CD14-positive monocyte (primary cell): ENCODE results near the gene TTYH3. TPM values are rescaled to one million over a fixed set of nuclear protein-coding genes. Genes with fewer than 3 reads are reported as not detected.

Source experiments
- DNase-seq, 3 donors: peaks; one replicate each; pipeline ENCODE4 v3.0.0-alpha.2; 2011 to 2022
- H2AFZ ChIP-seq: 2 replicates; pipeline ENCODE4 v1.6.0; 2012; ENCODE audit warnings: mild to moderate bottlenecking, low read depth, low read length, inconsistent platforms; ENCODE audit not compliant: insufficient read depth, poor library complexity, severe bottlenecking
- H3K27ac ChIP-seq, 2 donors: 1 replicate in 1 of 2; 2 replicates in 1 of 2; pipeline ENCODE4 v1.5.1; 2012 to 2013; ENCODE audit warnings: low read length in 2 of 2, control low read depth in 1 of 2, inconsistent platforms in 1 of 2, low read depth in 1 of 2, mild to moderate bottlenecking in 1 of 2
- H3K27me3 ChIP-seq, 2 donors: one replicate each; pipeline versions ENCODE4 v1.6.0 to v1.6.1; 2011 to 2013; ENCODE audit warnings: low read length in 2 of 2; ENCODE audit not compliant: control insufficient read depth in 2 of 2, insufficient read depth in 2 of 2
- H3K36me3 ChIP-seq, 2 donors: replicated peaks in 1 of 2; 1 replicate in 1 of 2; 2 replicates in 1 of 2; pipeline versions ENCODE4 v1.5.1 to v1.6.1; 2012 to 2013; ENCODE audit warnings: low read length in 2 of 2, control low read depth in 1 of 2, inconsistent platforms in 1 of 2, mild to moderate bottlenecking in 1 of 2; ENCODE audit not compliant: insufficient read depth in 2 of 2, control insufficient read depth in 1 of 2
- H3K4me1 ChIP-seq, 2 donors: 1 replicate in 1 of 2; 2 replicates in 1 of 2; pipeline versions ENCODE4 v1.5.1 to v1.6.1; 2012 to 2013; ENCODE audit warnings: low read length in 2 of 2, control low read depth in 1 of 2, inconsistent platforms in 1 of 2, mild to moderate bottlenecking in 1 of 2, moderate library complexity in 1 of 2; ENCODE audit not compliant: insufficient read depth in 2 of 2, control insufficient read depth in 1 of 2
- H3K4me2 ChIP-seq: replicated peaks from 2 replicates; pipeline ENCODE3; 2012; ENCODE audit warnings: low read length, moderate library complexity, mild to moderate bottlenecking; ENCODE audit not compliant: poor library complexity, severe bottlenecking; ENCODE audit errors: extremely low read depth
- H3K4me3 ChIP-seq, 3 experiments: fragments of 200-600 bp in 1 of 3; sonication (generic) in 1 of 3; replicated peaks in 1 of 3; 1 replicate in 2 of 3; 2 replicates in 1 of 3; pipeline ENCODE4 v1.5.1; 2011 to 2013; ENCODE audit warnings: low read length in 3 of 3, mild to moderate bottlenecking in 3 of 3, control low read depth in 2 of 3, low read depth in 2 of 3, inconsistent platforms in 1 of 3, moderate library complexity in 1 of 3
- H3K79me2 ChIP-seq: 2 replicates; pipeline ENCODE4 v1.6.0; 2012; ENCODE audit warnings: mild to moderate bottlenecking, control low read depth, inconsistent platforms, low read length, moderate library complexity; ENCODE audit not compliant: insufficient read depth
- H3K9ac ChIP-seq: 2 replicates; pipeline ENCODE4 v1.6.0; 2017; ENCODE audit warnings: low read length, mild to moderate bottlenecking; ENCODE audit not compliant: insufficient read depth, poor library complexity, severe bottlenecking
- H3K9me3 ChIP-seq, 2 donors: replicated peaks in 1 of 2; 1 replicate in 1 of 2; 2 replicates in 1 of 2; pipeline versions ENCODE4 v1.5.1 to v1.6.1; 2012 to 2013; ENCODE audit warnings: low read length in 2 of 2, control low read depth in 1 of 2; ENCODE audit not compliant: control insufficient read depth in 1 of 2, insufficient read depth in 1 of 2
- H4K20me1 ChIP-seq: 2 replicates; pipeline ENCODE4 v1.6.0; 2012; ENCODE audit warnings: mild to moderate bottlenecking, low read length, control low read depth, moderate library complexity; ENCODE audit not compliant: insufficient read depth
- H3K27ac Mint-ChIP-seq, 7 donors: one replicate each; pipeline ENCODE4 v1.8.0; 2020; ENCODE audit warnings: mild to moderate bottlenecking in 7 of 7, mixed read lengths in 7 of 7, moderate library complexity in 6 of 7, inconsistent platforms in 2 of 7
- H3K27me3 Mint-ChIP-seq, 3 donors: one replicate each; pipeline ENCODE4 v1.8.0; 2021 to 2022; ENCODE audit warnings: low read depth in 3 of 3, mild to moderate bottlenecking in 3 of 3, mixed read lengths in 3 of 3, moderate library complexity in 3 of 3, inconsistent platforms in 1 of 3
- H3K36me3 Mint-ChIP-seq, 2 donors: one replicate each; pipeline ENCODE4 v1.8.0; 2020; ENCODE audit warnings: mixed read lengths in 2 of 2, inconsistent platforms in 1 of 2, mild to moderate bottlenecking in 1 of 2
- H3K4me1 Mint-ChIP-seq: one replicate; pipeline ENCODE4 v1.8.0; 2020; ENCODE audit warnings: mild to moderate bottlenecking, mixed read lengths
- H3K4me3 Mint-ChIP-seq, 2 donors: one replicate each; pipeline ENCODE4 v1.8.0; 2020; ENCODE audit warnings: mild to moderate bottlenecking in 2 of 2, mixed read lengths in 2 of 2, moderate library complexity in 1 of 2
- H3K9me3 Mint-ChIP-seq, 7 donors: one replicate each; pipeline ENCODE4 v1.8.0; 2020 to 2022; ENCODE audit warnings: mixed read lengths in 7 of 7, mild to moderate bottlenecking in 6 of 7, moderate library complexity in 6 of 7, inconsistent platforms in 2 of 7
- WGBS: methylation state at CpG from one replicate; pipeline ENCODE4 v1.1.5; 2013; ENCODE audit warnings: missing lambda C conversion rate; ENCODE audit not compliant: insufficient coverage; 5-methylcytosine and 5-hydroxymethylcytosine counted together
- intact Hi-C, 2 donors: fragments of 100-400 bp; cut with micrococcal nuclease; formaldehyde crosslinking; loops; one replicate each; pipeline versions ENCODE4 v1.15.0 to v1.15.1; 2023
- polyA plus RNA-seq, 3 donors: library from polyadenylated mRNA; depleted of rRNA in 1 of 3; unstranded in 2 of 3; stranded (reverse) in 1 of 3; fragments of 300-500 nt in 2 of 3; fragments of >200 nt in 1 of 3; fragmentation: Illumina TruSeq in 2 of 3; gene quantifications; 1 replicate in 2 of 3; 2 replicates in 1 of 3; pipeline ENCODE4 v1.2.3, GENCODE V29; 2012 to 2021
- TF ChIP-seq, protein P1 (sequence below): fragments of 200-600 bp; IDR thresholded peaks from one replicate; pipeline ENCODE4 v1.8.0; 2022; ENCODE audit warnings: antibody characterized with exemption, mild to moderate bottlenecking

Gene TTYH3
- polyA plus RNA-seq, 3 donors, result 13.4 to 73.5 (median 17.4) TPM

DNA sequence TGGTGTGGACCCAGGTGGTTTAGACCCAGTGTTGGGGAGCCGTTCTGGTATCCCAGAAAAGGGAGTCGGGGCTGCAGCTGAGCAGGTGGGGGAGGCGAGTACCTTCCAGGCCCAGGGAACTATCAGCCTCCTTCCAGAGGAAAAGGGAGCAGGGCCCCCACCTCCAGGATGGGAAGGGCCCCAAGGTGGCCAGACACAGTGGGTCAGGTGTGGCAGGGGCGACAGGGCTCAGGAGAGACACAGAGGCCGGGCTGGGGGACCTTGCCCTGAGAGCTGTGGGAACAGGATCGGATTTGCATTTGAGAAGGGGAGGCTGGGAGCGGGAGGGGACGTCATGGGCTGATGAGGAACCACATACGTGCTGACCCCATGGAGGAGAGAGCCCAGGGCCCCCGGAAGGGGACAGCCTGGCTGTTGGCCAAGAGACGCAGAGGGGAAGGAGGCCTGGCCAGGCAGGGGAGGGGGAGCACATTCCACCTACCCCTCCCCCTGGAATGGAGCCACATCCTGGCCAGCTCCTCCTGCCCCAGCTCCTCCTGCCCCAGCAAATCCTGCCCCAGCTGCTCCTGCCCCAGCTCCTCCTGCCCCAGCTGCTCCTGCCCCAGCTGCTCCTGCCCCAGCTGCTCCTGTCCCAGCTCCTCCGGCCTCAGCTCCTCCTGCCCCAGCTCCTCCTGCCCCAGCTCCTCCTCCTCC lies 9.7 kb upstream of the TTYH3 start:
- DNase-seq, result peak in 1 of 3 donors; percentile 19
- Mint-ChIP-seq H3K27ac (peak overlapping the region in 1 of 7 donors; percentile 55), H3K27me3 (peaks cover 3 to 7% (median 3%) of the 10 kb centered on the region in 3 donors), H3K9me3 (peaks cover 0 to 4% (median 0%) of the 10 kb centered on the region in 7 donors), H3K4me1 (peaks cover 38% of the 10 kb centered on the region), H3K36me3 (no peaks in the 10 kb centered on the region), H3K4me3 (peak overlapping the region in 1 of 2 donors; percentile 55)
- H3K4me3 ChIP-seq, result no peak overlapping the region
- intact Hi-C loops, result no loop called here
- peaks cover 32 to 35% of the 10 kb centered on the region in 2 donors for H3K4me1 ChIP-seq
- no peaks in the 10 kb centered on the region for H4K20me1 ChIP-seq
- no peaks in the 10 kb centered on the region for H3K79me2 ChIP-seq
- no peaks in the 10 kb centered on the region for H3K36me3 ChIP-seq
- no peak overlapping the region for H3K27ac ChIP-seq
- 52% methylated on average over 9 of the region's 12 CpGs for WGBS
- H3K27me3 ChIP-seq, result no peaks in the 10 kb centered on the region
- no peak overlapping the region for H3K9ac ChIP-seq
- H3K4me2 ChIP-seq, result no peak overlapping the region
- TF ChIP-seq, protein P1, sequence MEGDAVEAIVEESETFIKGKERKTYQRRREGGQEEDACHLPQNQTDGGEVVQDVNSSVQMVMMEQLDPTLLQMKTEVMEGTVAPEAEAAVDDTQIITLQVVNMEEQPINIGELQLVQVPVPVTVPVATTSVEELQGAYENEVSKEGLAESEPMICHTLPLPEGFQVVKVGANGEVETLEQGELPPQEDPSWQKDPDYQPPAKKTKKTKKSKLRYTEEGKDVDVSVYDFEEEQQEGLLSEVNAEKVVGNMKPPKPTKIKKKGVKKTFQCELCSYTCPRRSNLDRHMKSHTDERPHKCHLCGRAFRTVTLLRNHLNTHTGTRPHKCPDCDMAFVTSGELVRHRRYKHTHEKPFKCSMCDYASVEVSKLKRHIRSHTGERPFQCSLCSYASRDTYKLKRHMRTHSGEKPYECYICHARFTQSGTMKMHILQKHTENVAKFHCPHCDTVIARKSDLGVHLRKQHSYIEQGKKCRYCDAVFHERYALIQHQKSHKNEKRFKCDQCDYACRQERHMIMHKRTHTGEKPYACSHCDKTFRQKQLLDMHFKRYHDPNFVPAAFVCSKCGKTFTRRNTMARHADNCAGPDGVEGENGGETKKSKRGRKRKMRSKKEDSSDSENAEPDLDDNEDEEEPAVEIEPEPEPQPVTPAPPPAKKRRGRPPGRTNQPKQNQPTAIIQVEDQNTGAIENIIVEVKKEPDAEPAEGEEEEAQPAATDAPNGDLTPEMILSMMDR, result no peak
- H2AFZ ChIP-seq, result no peak overlapping the region
- H3K9me3 ChIP-seq, result no peaks in the 10 kb centered on the region

DNA sequence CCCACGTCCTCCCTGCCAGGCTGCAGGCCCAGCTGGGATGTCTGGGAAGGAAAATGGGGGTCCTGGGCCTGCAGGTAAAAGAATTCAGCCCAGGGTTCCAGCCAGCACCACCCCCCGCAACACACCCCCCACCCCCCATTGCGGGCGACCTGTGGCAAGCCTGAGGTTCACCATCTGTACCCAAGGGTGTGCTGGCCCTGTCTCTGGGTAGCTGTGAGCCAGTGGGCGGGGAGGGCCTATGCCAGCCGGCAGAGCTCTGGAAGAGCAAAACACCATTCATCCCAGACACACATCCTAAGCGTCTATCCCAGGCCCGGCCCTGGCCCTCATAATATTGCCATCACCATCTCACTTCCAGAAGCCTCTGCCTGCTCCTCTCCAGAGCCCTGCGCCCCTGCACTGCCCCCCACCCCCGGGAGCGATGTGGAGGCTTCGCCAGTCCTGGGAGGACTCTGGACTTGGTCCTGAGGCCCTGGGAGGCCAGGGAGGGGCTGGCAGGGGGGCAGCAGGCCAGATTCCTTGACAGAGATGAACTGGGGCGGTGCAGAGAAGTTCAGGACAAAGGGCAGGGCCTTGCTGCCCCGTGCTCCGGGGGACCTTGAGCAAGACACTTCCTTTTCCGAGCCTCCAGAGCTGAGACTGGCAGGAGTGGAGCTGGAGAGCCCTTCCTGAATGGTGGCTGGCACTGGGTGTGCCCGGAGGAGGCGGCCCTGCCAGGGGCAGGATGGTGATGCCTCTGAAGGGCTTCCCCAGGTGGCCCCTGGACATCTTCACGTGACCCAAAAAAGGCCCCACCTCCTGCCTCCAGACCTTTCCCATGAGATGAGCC lies 8.7 kb upstream of the TTYH3 start:
- Histone ChIP-seq H3K4me3 (peak overlapping the region in 1 of 3 experiments; percentile 43), H3K79me2 (no peaks in the 10 kb centered on the region), H3K9ac (no peak overlapping the region), H4K20me1 (no peaks in the 10 kb centered on the region), H3K36me3 (no peaks in the 10 kb centered on the region), H3K4me1 (peaks cover 29% of the 10 kb centered on the region in 2 donors), H2AFZ (peak overlapping the region; percentile 36), H3K9me3 (no peaks in the 10 kb centered on the region), H3K27ac (peak overlapping the region in 1 of 2 donors; percentile 22), H3K27me3 (no peaks in the 10 kb centered on the region), H3K4me2 (peak overlapping the region; percentile 21)
- intact Hi-C loops, result no loop called here
- peaks cover 0 to 4% (median 0%) of the 10 kb centered on the region in 7 donors for H3K9me3 Mint-ChIP-seq
- WGBS, result 32% methylated on average over 13 of the region's 19 CpGs
- peaks cover 3 to 10% (median 6%) of the 10 kb centered on the region in 3 donors for H3K27me3 Mint-ChIP-seq
- TF ChIP-seq, protein P1, result no peak
- peaks cover 33% of the 10 kb centered on the region for H3K4me1 Mint-ChIP-seq
- DNase-seq, result peak; percentile 65 to 70 (median 70)
- peak overlapping the region in 6 of 7 donors; percentile 40 to 86 (median 58) for H3K27ac Mint-ChIP-seq
- H3K36me3 Mint-ChIP-seq, result no peaks in the 10 kb centered on the region
- no peak overlapping the region for H3K4me3 Mint-ChIP-seq
